SK-N-MC (cell line): Measurements from ENCODE around the gene C6orf141.

Experiments used
- DNase-seq: peaks from one replicate; pipeline ENCODE4 v3.0.0-alpha.2; 2011; ENCODE audit warnings: low read depth, low spot score
- H3K27ac ChIP-seq: fragments of 200-600 bp; sonication (generic); 2 replicates; pipeline ENCODE4 v1.5.1; 2016; ENCODE audit warnings: mixed run types
- H3K36me3 ChIP-seq: fragments of 200-600 bp; sonication (generic); 2 replicates; pipeline ENCODE4 v1.6.1; 2017; ENCODE audit warnings: antibody characterized with exemption, low read length, mixed read lengths; ENCODE audit not compliant: insufficient read depth
- H3K4me3 ChIP-seq: fragments of 200-600 bp; sonication (generic); 2 replicates; pipeline ENCODE4 v1.5.1; 2016
- H3K9ac ChIP-seq: fragments of 200-600 bp; sonication (generic); 2 replicates; pipeline ENCODE4 v1.8.0; 2017; ENCODE audit warnings: mixed run types, mixed read lengths; ENCODE audit not compliant: insufficient read length
- H3K9me3 ChIP-seq: fragments of 200-600 bp; sonication (generic); 2 replicates; pipeline ENCODE4 v1.6.1; 2017; ENCODE audit warnings: low read depth, mild to moderate bottlenecking, antibody characterized with exemption, low read length, moderate library complexity, mixed read lengths
- EZH2 ChIP-seq: fragments of 200-600 bp; sonication (generic); IDR thresholded peaks from one replicate; pipeline ENCODE4 v1.6.1; 2017; ENCODE audit warnings: antibody characterized with exemption
- FOXP2 ChIP-seq: optimal IDR thresholded peaks from 2 replicates; pipeline ENCODE3; 2011; ENCODE audit warnings: mild to moderate bottlenecking, moderate library complexity; ENCODE audit not compliant: insufficient read depth; ENCODE audit errors: extremely low read length, control extremely low read depth
- POLR2AphosphoS5 ChIP-seq: IDR thresholded peaks from 2 replicates; pipeline ENCODE4 v1.6.1; 2012; ENCODE audit warnings: mild to moderate bottlenecking, low read depth, low read length, borderline replicate concordance

The C6orf141 gene

GRCh38 chr6:49548613-49549304 lies 1.7 kb upstream of the C6orf141 start:
- DNase-seq: no peak
- no peak overlapping the region for H3K9ac ChIP-seq
- H3K27ac ChIP-seq: no peak overlapping the region
- H3K4me3 ChIP-seq: no peak overlapping the region
- no peak for TF ChIP-seq EZH2
- no peak for TF ChIP-seq FOXP2
- no peak for TF ChIP-seq POLR2AphosphoS5
- H3K9me3 ChIP-seq: no peaks in the 10 kb centered on the region
- H3K36me3 ChIP-seq: no peaks in the 10 kb centered on the region

- H3K9me3 ChIP-seq: no peaks in the 10 kb centered on the region
- DNase-seq: no peak
- TF ChIP-seq EZH2: no peak
- no peak for TF ChIP-seq POLR2AphosphoS5
- no peak for TF ChIP-seq FOXP2
Measured at GRCh38 chr6:49549691-49550491, 577 bp upstream of the C6orf141 start.

GRCh38 chr6:49551078-49551865 lies 804 bp downstream of the C6orf141 start:
- peak overlapping the region; percentile 89 for H3K4me3 ChIP-seq
- peak overlapping the region; percentile 82 for H3K9ac ChIP-seq
- no peaks in the 10 kb centered on the region for H3K9me3 ChIP-seq
- no peak for DNase-seq
- TF ChIP-seq POLR2AphosphoS5 (no peak), EZH2 (no peak), FOXP2 (no peak)
- H3K27ac ChIP-seq: no peak overlapping the region
- H3K36me3 ChIP-seq: no peaks in the 10 kb centered on the region

More at GRCh38 chr6:49549691-49550491, 577 bp upstream of the C6orf141 start:
- no peak overlapping the region for H3K27ac ChIP-seq
- peak overlapping the region; percentile 89 for H3K4me3 ChIP-seq
- no peaks in the 10 kb centered on the region for H3K36me3 ChIP-seq
- H3K9ac ChIP-seq: peak overlapping the region; percentile 82

DNA sequence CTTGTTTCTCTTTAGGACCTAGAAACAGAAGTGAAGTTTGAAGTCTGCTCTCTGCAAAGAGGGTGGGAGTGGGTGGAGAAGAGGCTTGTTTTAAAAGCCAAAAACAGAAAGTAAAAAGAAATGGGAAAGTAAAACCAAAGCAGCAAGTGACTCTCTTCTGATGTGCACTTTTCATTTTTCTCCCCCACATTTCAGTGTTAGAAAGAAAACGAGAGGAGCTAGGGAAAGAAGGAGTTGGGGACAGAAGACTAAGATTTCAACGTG lies 1.3 kb downstream of the C6orf141 start:
- no peak for DNase-seq
- no peak overlapping the region for H3K27ac ChIP-seq
- peak overlapping the region; percentile 82 for H3K9ac ChIP-seq
- no peaks in the 10 kb centered on the region for H3K36me3 ChIP-seq
- no peaks in the 10 kb centered on the region for H3K9me3 ChIP-seq
- peak overlapping the region; percentile 89 for H3K4me3 ChIP-seq
- no peak for TF ChIP-seq POLR2AphosphoS5
- TF ChIP-seq FOXP2: no peak
- TF ChIP-seq EZH2: no peak

- H3K4me3 ChIP-seq: peak overlapping the region; percentile 89
- TF ChIP-seq FOXP2 (no peak), POLR2AphosphoS5 (no peak)
- H3K9ac ChIP-seq: no peak overlapping the region
- no peaks in the 10 kb centered on the region for H3K9me3 ChIP-seq
- no peaks in the 10 kb centered on the region for H3K36me3 ChIP-seq
- no peak overlapping the region for H3K27ac ChIP-seq
- no peak for DNase-seq
Measured at GRCh38 chr6:49552596-49552995, 2.1 kb downstream of the C6orf141 start.

DNA sequence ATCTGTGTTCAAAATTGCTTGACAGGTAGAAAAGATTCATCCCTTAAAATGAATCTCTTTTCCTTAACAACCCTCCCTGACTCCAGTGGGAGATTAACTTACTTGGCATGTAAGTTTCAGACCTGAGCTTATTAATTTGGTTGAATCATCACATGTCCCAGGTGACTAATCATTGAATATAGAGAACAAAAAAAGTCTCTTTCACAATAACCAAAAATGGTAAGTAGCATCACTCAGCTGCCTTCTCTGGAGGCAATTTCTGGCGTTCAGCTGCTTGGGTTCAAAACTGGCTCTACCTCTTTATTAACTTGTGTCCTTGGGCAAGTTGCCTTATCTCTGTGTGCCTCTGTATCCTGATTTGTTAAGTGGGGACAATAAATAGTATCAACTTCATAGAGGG lies 2.9 kb downstream of the C6orf141 start:
- Histone ChIP-seq H3K9ac (no peak overlapping the region), H3K36me3 (no peaks in the 10 kb centered on the region), H3K27ac (no peak overlapping the region), H3K4me3 (no peak overlapping the region), H3K9me3 (no peaks in the 10 kb centered on the region)
- DNase-seq: no peak
- no peak for TF ChIP-seq FOXP2

GRCh38 chr6:49555951-49556350 lies 5.5 kb downstream of the C6orf141 start:
- Histone ChIP-seq H3K27ac (0 out of 2 replicates have a peak overlapping the region, but pooled peaks have one; percentile 29), H3K4me3 (no peak overlapping the region), H3K36me3 (no peaks in the 10 kb centered on the region), H3K9me3 (no peaks in the 10 kb centered on the region), H3K9ac (no peak overlapping the region)
- TF ChIP-seq FOXP2 (no peak), EZH2 (no peak), POLR2AphosphoS5 (no peak)
- DNase-seq: no peak

GRCh38 chr6:49556429-49556837 lies 6.0 kb downstream of the C6orf141 start:
- H3K9me3 ChIP-seq: no peaks in the 10 kb centered on the region
- no peaks in the 10 kb centered on the region for H3K36me3 ChIP-seq
- TF ChIP-seq EZH2 (no peak), FOXP2 (no peak), POLR2AphosphoS5 (no peak; the same call in 1 of the 2 replicates)
- no peak overlapping the region for H3K9ac ChIP-seq
- H3K27ac ChIP-seq: 0 out of 2 replicates have a peak overlapping the region, but pooled peaks have one; percentile 29
- H3K4me3 ChIP-seq: no peak overlapping the region
- DNase-seq: no peak
